Upper lobe of left lung (tissue), 6 donors: Measurements from ENCODE around the gene SELPLG. TPM values are rescaled to one million over a fixed set of nuclear protein-coding genes. Genes with fewer than 3 reads are reported as not detected.

Experiments
- ATAC-seq, 2 donors: fragments of 200-7000 bp; cut with Tn5 transposase; one replicate each; pipeline ENCODE4 v1.9.1; 2022; ENCODE audit warnings: mild to moderate bottlenecking in 2 of 2, moderate library complexity in 2 of 2; ENCODE audit not compliant: low FRiP score in 2 of 2
- DNase-seq, 2 donors: peaks; one replicate each; pipeline ENCODE4 v3.0.0-alpha.2; 2019 to 2020
- H3K27ac ChIP-seq, 4 donors: fragments of 200-600 bp; sonication (generic); one replicate each; pipeline ENCODE4 v1.5.1; 2016 to 2019
- H3K27me3 ChIP-seq, 4 donors: fragments of 200-600 bp; sonication (generic); one replicate each; pipeline ENCODE4 v1.5.1; 2017 to 2019
- H3K36me3 ChIP-seq, 4 donors: fragments of 200-600 bp; sonication (generic); one replicate each; pipeline ENCODE4 v1.5.1; 2016 to 2019
- H3K4me1 ChIP-seq, 4 donors: fragments of 200-600 bp; sonication (generic); one replicate each; pipeline ENCODE4 v1.5.1; 2018 to 2019
- H3K4me3 ChIP-seq, 4 donors: fragments of 200-600 bp; sonication (generic); one replicate each; pipeline ENCODE4 v1.5.1; 2017 to 2019; ENCODE audit warnings: mild to moderate bottlenecking in 2 of 4, moderate library complexity in 1 of 4
- H3K9me3 ChIP-seq, 4 donors: fragments of 200-600 bp; sonication (generic); one replicate each; pipeline ENCODE4 v1.5.1; 2018 to 2019
- EP300 ChIP-seq, 4 donors: sonication (generic); formaldehyde crosslinking; IDR thresholded peaks; one replicate each; pipeline ENCODE4 v1.5.1; 2017; ENCODE audit warnings: antibody characterized with exemption in 4 of 4, control low read depth in 2 of 4
- POLR2A ChIP-seq, 4 donors: fragments of 450-650 bp; IDR thresholded peaks; one replicate each; pipeline ENCODE4 v1.5.1; 2016 to 2017; ENCODE audit warnings: antibody characterized with exemption in 4 of 4, mild to moderate bottlenecking in 2 of 4
- POLR2AphosphoS5 ChIP-seq, 2 donors: sonication (generic); formaldehyde crosslinking; IDR thresholded peaks; one replicate each; pipeline ENCODE4 v1.5.1; 2017; ENCODE audit warnings: antibody characterized with exemption in 2 of 2
- WGBS, 2 donors: methylation state at CpG; one replicate each; pipeline ENCODE4 v1.1.5; 2017 to 2018; 5-methylcytosine and 5-hydroxymethylcytosine counted together
- total RNA-seq, 6 donors: library from RNA; depleted of rRNA in 4 of 6; stranded (reverse); fragments of >200 nt in 4 of 6; gene quantifications; one replicate each; pipeline versions ENCODE4 v1.1.0 to v1.2.1, GENCODE V29; 2016 to 2021
- TF ChIP-seq, protein P1 (sequence below), 6 experiments: fragments of 450-650 bp in 4 of 6; fragments of 200-600 bp in 2 of 6; sonication (generic) in 2 of 6; IDR thresholded peaks; one replicate each; pipeline ENCODE4 v1.5.1; 2016 to 2019; ENCODE audit warnings: antibody characterized with exemption in 6 of 6
- donor health status: DM: no; HTN: no; CAD: no; lungs with moderate emphysema.
- donor health status: DM: no; HTN: yes; CAD: no; lungs with severe emphysema.

The SELPLG gene
- total RNA-seq, 6 donors from 2014 or later = 25.2 to 71.4 (median 42.5) TPM

GRCh38 chr12:108598553-108599250 lies 35.0 kb downstream of the SELPLG start:
- no peaks in the 10 kb centered on the region for H3K4me1 ChIP-seq
- no peak overlapping the region for H3K4me3 ChIP-seq
- 88 to 97% methylated on average over 11 of the region's 11 CpGs for WGBS, 2 donors
- H3K36me3 ChIP-seq = no peaks in the 10 kb centered on the region
- H3K27me3 ChIP-seq = no peaks in the 10 kb centered on the region
- peak overlapping the region in 3 of 4 donors; percentile 27 to 60 (median 34) for H3K27ac ChIP-seq
- no peak for TF ChIP-seq EP300 (IDR thresholded peaks at IDR 0.05)
- no peak for TF ChIP-seq POLR2AphosphoS5 (IDR thresholded peaks at IDR 0.05)
- TF ChIP-seq POLR2A (IDR thresholded peaks at IDR 0.05) = no peak
- TF ChIP-seq, protein P1, sequence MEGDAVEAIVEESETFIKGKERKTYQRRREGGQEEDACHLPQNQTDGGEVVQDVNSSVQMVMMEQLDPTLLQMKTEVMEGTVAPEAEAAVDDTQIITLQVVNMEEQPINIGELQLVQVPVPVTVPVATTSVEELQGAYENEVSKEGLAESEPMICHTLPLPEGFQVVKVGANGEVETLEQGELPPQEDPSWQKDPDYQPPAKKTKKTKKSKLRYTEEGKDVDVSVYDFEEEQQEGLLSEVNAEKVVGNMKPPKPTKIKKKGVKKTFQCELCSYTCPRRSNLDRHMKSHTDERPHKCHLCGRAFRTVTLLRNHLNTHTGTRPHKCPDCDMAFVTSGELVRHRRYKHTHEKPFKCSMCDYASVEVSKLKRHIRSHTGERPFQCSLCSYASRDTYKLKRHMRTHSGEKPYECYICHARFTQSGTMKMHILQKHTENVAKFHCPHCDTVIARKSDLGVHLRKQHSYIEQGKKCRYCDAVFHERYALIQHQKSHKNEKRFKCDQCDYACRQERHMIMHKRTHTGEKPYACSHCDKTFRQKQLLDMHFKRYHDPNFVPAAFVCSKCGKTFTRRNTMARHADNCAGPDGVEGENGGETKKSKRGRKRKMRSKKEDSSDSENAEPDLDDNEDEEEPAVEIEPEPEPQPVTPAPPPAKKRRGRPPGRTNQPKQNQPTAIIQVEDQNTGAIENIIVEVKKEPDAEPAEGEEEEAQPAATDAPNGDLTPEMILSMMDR (IDR thresholded peaks at IDR 0.05) = no peak
- no peak for ATAC-seq
- DNase-seq = no peak
- no peaks in the 10 kb centered on the region for H3K9me3 ChIP-seq

DNA sequence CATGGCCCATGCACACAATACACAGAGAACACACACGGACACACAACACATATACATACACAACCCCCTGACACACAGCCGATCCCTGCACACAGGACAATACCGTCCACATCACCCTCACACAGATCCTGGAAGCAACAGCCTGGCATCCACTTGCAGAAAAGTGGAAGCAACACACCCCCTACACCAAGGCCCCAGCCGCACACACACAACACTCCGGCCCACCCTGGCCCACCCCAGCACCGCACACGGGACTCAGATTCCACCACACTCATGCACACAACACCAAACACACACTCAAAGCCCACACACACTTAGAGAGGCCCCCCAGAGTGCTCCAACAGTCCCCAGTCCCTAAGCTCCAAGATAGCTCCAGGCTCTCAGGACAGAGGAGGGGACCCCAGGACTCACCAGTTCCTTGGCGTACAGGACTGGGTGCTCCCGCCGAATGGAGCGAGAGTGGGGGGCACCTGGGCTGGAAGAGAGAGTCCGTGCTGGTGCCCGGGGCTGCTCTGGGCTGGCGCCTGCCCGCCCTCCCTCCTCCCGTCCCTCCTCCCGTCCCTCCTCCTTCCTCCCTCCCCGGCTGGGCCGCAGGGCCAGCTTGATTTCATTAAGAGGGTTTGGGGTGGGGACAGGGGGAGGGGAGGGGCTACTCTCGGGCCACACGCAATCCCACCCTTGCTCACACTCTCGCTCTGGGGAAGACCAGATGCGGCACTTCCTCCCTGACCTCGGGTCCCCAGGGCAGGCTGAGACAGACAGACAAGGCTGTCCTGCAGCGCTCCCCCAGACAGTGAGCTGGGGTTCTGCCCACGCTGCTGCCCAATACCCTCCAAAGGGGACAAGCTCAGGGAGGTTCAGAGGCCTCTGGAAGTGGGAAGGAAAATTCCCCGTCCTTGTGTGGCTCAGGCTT lies 35.9 kb downstream of the SELPLG start, which contains the start of gene TMEM119:
Gene TMEM119, minus strand, starts transcription at position 526 of the 913 bp plus-strand sequence. CDS start 5,701 bp downstream, outside the sequence.
- DNase-seq (no peak), ATAC-seq (peak in 1 of 2 donors; percentile 81)
- WGBS, 2 donors = 46 to 51% methylated on average over 24 to 25 of the region's 27 CpGs
- Histone ChIP-seq H3K36me3 (no peaks in the 10 kb centered on the region), H3K4me1 (no peaks in the 10 kb centered on the region), H3K4me3 (peak within 1 kb of the TSS; percentile 3 to 43 (median 34)), H3K9me3 (no peaks in the 10 kb centered on the region), H3K27me3 (no peaks in the 10 kb centered on the region), H3K27ac (peak within 1 kb of the TSS in 3 of 4 donors; percentile 27 to 60 (median 34))
- TF ChIP-seq, protein P1 (IDR thresholded peaks at IDR 0.05) = no peak
- no peak for TF ChIP-seq POLR2A (IDR thresholded peaks at IDR 0.05)
- no peak for TF ChIP-seq POLR2AphosphoS5 (IDR thresholded peaks at IDR 0.05)
- TF ChIP-seq EP300 (IDR thresholded peaks at IDR 0.05) = no peak

DNA sequence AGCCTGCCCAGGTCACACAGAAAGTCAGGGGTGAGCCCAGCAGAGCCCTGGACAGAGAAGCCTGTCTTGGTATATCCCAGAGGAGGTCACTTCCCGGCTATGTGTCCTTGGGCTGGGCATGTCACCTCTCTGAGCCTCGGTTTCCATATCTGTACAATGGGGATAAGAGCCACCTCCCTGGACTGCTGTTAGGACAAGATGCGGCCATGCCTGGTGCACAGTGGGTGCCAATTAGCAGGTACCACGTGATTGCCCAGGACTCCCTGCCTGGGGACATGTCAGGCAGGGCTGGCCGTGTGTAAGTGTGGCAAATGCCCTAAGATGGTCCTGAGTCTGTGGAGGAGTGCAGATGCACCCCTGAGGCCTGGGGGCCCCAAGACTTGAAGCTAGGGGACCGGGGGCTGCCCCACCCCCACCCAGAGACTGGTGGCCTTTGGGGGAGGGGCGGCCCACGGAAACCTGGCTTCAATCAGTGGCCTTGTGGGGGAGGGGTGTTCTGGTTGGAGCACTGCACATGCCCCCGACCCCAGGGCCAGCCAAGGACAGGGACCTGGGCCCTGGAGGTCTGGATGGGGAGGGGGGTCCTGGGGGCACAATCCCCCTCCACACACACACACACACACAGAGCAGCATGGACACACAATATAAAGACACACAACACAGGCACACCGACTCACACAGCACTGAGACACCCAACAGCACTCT lies 36.7 kb downstream of the SELPLG start:
- H3K9me3 ChIP-seq = no peaks in the 10 kb centered on the region
- no peaks in the 10 kb centered on the region for H3K27me3 ChIP-seq
- peak overlapping the region in 3 of 4 donors; percentile 3 to 60 (median 27) for H3K27ac ChIP-seq
- H3K4me1 ChIP-seq = no peaks in the 10 kb centered on the region
- WGBS, 2 donors = 68% methylated on average over 8 of the region's 10 CpGs; no CpG with 5 or more reads in 1 of the 2 donors
- no peak for ATAC-seq
- TF ChIP-seq POLR2A (IDR thresholded peaks at IDR 0.05) (no peak), EP300 (IDR thresholded peaks at IDR 0.05) (no peak), POLR2AphosphoS5 (IDR thresholded peaks at IDR 0.05) (no peak)
- TF ChIP-seq, protein P1 (IDR thresholded peaks at IDR 0.05) = no peak
- no peak for DNase-seq
- H3K36me3 ChIP-seq = no peaks in the 10 kb centered on the region
- H3K4me3 ChIP-seq = peak overlapping the region; percentile 3 to 43 (median 34)

- Histone ChIP-seq H3K4me3 (peak overlapping the region in 3 of 4 donors; percentile 29 to 43 (median 40)), H3K27me3 (no peaks in the 10 kb centered on the region)
These were observed 37.7 kb downstream of the SELPLG start for GRCh38 chr12:108595711-108596647.

More at GRCh38 chr12:108595711-108596647, 37.7 kb downstream of the SELPLG start:
- Histone ChIP-seq H3K4me1 (no peaks in the 10 kb centered on the region), H3K27ac (peak overlapping the region in 3 of 4 donors; percentile 3 to 36 (median 27)), H3K36me3 (no peaks in the 10 kb centered on the region), H3K9me3 (no peaks in the 10 kb centered on the region)
- DNase-seq (no peak), ATAC-seq (no peak)
- WGBS, 2 donors = 70 to 81% methylated on average over 15 to 17 of the region's 17 CpGs
- no peak for TF ChIP-seq EP300 (IDR thresholded peaks at IDR 0.05)
- no peak for TF ChIP-seq POLR2AphosphoS5 (IDR thresholded peaks at IDR 0.05)
- TF ChIP-seq, protein P1 (IDR thresholded peaks at IDR 0.05) = no peak
- TF ChIP-seq POLR2A (IDR thresholded peaks at IDR 0.05) = no peak
